GM12864 (cell line): ENCODE results near the gene FCGR3A.
"Not testable (repeated sequence)": the region's sequence is repeated elsewhere in the genome, so short reads cannot be mapped to it uniquely, and the experiment has no call there.

ENCODE experiments used
- DNase-seq: peaks from one replicate; pipeline ENCODE4 v3.0.0-alpha.2; 2011; ENCODE audit warnings: low read depth
- H3K4me3 ChIP-seq: 2 replicates; pipeline ENCODE4 v1.5.1; 2011; ENCODE audit warnings: mild to moderate bottlenecking, low read depth, low read length, control low read depth
- TF ChIP-seq, protein P1 (sequence below): IDR thresholded peaks from 2 replicates; pipeline ENCODE4 v1.5.1; 2011; ENCODE audit warnings: low read depth, mild to moderate bottlenecking, moderate library complexity, low read length, control low read depth, inconsistent platforms; ENCODE audit errors: missing control alignments

The FCGR3A gene

DNA sequence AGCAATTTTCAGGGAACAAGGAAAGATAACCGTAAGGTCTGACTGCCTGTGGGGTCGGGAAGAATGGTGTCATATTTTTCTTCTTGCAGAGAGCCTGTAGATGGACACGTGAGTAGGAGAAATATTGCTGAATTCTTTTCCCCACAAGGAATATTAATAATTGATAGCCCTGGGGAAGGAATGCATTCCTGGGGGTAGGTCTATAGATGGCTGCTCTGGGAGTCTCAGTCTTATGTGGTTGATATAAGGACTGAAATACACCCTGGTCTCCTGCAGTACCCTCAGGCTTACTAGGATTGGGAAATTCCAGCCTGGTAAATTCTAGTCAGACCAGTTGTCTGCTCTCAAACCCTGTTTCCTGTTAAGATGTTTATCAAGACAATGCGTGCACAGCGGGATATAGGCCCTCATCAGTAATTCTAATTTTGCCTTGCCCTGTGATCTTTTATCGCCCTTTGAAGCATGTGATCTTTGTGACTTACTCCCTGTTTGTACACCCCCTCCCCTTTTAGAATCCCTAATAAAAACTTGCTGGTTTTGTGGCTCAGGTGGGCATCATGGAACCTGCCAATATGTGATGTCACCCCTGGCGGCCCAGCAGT lies 12.4 kb downstream of the FCGR3A start:
- not testable (repeated sequence) for H3K4me3 ChIP-seq, DNase-seq

DNA sequence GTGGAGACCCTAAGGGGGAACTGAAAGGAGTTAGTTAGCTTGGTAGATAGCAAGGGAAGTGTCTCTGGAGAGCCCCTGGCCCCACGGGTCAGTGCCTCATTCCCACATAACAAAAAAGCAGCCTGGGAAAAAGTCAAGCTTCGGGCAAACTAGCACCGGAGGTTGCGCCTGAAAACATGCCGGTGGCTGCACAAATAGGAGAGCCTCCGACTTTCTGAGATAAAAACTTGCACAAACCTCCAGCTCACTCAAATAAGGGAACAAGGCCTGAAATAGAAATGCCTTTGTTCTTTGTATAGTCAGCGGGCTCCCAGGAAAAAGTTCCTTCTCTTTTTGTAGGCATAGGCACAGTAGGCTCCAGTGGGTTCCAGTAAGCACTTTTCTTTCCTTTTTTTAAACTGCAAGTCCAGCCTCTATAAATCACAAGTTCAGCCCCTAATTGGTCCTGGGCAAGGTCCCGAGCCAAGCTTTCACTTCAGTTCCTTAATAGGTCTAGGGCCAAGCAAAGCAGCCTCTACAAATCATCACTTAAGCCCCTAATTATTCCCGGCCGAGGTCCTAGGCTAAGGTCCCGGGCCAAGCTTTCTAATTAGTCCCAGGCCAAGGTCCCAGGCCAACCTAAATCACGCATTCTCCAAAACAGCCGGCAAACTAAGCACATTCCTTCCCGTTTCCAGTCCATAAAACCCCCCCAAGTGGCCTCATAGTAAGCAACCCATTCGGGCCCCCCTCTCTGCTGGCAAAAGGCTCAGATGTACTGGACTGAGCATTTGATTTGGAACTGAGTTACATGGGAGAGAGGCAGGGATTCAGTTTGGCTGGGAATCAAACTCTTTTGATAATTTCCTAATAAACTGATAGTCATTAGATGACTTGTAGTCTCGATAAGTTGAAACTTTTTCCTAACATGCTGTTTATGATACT lies 16.7 kb downstream of the FCGR3A start:
- not testable (repeated sequence) for DNase-seq, H3K4me3 ChIP-seq

DNA sequence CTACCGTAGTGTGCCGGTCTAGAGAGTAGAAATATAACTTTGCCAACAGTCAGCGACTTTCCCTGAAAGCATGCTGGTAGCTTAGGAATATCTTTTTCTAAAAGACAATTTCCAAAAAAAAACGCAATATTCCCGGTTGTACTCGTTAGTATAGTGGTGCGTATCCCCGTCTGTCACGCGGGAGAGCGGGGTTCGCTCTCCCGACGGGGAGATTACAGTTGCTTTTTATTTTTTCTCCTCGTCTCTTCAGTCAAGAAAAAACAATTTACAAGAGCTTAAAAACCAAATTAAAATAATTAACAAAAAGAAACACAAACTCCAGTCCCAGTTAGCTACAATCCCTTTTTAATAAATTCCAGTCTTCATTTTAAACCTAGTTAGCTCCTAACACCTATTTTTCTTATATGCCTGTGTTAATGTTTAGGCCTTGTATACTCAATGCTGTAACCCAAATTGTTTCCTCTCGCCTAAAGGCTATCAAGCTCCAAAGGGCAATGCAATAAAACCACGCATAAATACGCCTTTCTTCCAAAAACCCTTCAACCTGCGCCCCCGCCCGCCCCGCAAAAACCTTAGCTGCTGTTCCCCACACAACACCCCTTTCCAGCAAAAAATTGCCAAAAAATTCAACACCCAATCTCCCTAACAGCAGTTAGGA lies 17.5 kb downstream of the FCGR3A start:
- no peak for DNase-seq
- no peak overlapping the region for H3K4me3 ChIP-seq
- TF ChIP-seq, protein P1, sequence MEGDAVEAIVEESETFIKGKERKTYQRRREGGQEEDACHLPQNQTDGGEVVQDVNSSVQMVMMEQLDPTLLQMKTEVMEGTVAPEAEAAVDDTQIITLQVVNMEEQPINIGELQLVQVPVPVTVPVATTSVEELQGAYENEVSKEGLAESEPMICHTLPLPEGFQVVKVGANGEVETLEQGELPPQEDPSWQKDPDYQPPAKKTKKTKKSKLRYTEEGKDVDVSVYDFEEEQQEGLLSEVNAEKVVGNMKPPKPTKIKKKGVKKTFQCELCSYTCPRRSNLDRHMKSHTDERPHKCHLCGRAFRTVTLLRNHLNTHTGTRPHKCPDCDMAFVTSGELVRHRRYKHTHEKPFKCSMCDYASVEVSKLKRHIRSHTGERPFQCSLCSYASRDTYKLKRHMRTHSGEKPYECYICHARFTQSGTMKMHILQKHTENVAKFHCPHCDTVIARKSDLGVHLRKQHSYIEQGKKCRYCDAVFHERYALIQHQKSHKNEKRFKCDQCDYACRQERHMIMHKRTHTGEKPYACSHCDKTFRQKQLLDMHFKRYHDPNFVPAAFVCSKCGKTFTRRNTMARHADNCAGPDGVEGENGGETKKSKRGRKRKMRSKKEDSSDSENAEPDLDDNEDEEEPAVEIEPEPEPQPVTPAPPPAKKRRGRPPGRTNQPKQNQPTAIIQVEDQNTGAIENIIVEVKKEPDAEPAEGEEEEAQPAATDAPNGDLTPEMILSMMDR, result no peak

DNA sequence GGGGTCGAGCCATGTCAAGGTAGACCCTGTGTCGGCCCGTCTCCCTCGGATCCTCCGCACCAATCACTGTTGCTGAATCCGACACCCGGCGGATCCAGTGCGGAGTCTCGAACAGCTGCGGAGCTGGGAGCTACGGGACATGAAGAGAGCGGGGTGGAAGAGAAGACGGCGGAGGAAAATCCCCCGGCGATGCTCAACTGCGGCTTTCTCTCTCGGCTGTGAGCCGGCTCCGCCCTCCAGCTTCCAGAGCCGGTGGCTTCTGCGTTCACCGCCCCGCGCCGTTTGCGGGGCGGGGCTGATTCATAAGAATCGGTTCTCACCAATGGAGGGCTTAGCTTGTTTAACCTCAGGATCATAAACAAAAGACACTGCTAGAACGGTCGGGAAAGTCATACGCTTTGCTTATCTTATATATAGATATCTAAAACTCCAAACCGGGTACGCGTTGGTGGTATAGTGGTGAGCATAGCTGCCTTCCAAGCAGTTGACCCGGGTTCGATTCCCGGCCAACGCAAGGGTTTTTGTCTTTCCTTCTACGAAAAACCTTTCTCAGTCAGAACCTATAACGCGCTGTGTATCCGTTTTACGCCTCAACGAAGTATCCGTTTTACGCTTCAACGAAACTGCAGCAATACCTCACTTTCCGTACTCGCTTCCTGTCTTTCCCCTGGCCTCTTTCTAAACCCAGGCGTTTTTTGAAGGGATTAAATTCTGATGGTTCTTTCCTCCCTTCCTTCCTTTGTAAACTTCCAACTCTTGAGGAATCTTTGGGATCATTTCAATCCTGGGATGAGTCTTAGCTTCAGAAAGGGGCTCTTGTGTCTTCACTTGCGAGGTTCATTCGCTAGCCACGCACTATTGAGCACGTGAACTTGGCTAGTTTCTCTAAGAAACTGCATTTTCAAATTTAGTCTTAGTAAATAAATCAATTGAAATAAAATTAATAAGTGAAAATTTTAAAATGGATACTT lies 18.7 kb downstream of the FCGR3A start:
- H3K4me3 ChIP-seq, result peak overlapping the region; percentile 57
- DNase-seq, result peak; percentile 91

DNA sequence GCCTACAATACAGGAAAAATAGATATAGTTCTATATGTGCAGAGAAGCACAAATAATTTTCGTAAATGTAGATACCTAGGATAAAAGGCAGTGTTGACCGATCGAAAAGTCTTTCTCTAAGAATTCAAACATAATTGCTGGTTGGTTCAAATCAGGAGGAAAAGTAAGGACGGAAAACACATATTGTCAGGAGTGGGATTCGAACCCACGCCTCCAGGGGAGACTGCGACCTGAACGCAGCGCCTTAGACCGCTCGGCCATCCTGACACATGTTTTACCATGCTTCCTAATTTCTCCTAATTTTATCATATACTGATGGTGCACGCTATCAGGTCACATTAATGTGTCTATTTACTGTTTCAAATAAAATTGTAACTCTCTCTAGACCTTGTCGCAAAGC lies 19.5 kb downstream of the FCGR3A start:
- peak; percentile 43 for DNase-seq

DNA sequence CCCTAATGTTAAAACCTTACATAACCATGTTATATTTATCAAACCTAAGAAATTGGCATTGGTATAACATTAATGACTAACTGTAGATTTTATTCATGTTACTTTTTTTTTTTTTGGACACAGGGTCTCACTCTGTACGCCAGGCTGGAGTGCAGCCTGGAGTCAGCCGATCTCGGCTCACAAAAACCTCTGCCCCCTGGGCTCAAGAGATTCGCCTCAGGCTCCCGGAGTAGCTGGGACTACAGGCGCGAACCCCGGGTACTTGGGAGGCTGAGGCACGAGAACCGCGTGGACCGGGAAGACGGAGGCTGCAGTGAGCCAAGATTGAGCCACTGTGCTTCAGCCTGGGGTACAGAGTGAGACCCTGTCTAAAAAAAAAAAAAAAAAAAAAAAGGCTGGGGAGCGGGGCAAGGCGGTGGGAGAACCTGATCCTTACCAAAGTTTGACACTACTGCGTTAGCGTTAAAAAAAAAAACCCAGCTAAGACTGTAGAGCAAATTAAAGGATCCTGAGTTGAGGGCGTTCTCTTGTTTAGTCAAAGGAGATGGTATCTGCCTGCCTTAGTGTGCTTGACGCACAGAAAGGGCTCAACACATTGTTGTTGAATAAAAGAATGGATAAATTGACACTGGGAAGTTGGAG lies 20.0 kb downstream of the FCGR3A start:
- not testable (repeated sequence) for DNase-seq, H3K4me3 ChIP-seq

More for the DNA sequence above, 19.5 kb downstream of the FCGR3A start:
- peak overlapping the region; percentile 57 for H3K4me3 ChIP-seq

DNA sequence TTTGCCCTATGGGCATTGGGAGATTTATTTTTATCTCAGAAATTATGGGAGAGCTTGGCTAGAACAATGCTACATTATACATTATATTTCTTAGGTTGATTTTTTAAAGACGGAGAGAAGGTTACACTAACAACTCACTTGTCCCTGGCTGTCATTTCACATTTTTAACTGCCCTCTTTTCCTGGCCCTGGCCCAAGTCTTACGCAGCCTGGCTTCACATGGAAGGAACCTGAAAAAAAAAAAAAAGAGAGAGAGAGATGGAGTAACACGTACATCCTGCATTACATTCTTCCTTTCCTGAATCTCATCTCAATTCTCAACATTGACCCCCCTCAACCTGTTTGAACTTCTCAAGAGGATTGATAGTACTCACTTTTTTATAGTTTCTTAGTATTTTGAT lies 21.1 kb downstream of the FCGR3A start:
- not testable (repeated sequence) for H3K4me3 ChIP-seq, DNase-seq

DNA sequence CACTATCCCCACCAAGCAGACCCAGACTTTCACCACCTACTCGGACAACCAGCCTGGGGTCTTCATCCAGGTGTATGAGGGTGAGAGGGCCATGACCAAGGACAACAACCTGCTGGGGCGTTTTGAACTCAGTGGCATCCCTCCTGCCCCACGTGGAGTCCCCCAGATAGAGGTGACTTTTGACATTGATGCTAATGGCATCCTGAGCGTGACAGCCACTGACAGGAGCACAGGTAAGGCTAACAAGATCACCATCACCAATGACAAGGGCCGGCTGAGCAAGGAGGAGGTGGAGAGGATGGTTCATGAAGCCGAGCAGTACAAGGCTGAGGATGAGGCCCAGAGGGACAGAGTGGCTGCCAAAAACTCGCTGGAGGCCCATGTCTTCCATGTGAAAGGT lies 23.7 kb downstream of the FCGR3A start:
- H3K4me3 ChIP-seq, DNase-seq: not testable (repeated sequence)

DNA sequence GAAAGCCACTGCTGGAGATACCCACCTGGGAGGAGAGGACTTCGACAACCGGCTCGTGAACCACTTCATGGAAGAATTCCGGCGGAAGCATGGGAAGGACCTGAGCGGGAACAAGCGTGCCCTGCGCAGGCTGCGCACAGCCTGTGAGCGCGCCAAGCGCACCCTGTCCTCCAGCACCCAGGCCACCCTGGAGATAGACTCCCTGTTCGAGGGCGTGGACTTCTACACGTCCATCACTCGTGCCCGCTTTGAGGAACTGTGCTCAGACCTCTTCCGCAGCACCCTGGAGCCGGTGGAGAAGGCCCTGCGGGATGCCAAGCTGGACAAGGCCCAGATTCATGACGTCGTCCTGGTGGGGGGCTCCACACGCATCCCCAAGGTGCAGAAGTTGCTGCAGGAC lies 24.3 kb downstream of the FCGR3A start:
- H3K4me3 ChIP-seq, result peak overlapping the region; percentile 51; the same call in 1 of the 2 replicates
- not testable (repeated sequence) for DNase-seq

DNA sequence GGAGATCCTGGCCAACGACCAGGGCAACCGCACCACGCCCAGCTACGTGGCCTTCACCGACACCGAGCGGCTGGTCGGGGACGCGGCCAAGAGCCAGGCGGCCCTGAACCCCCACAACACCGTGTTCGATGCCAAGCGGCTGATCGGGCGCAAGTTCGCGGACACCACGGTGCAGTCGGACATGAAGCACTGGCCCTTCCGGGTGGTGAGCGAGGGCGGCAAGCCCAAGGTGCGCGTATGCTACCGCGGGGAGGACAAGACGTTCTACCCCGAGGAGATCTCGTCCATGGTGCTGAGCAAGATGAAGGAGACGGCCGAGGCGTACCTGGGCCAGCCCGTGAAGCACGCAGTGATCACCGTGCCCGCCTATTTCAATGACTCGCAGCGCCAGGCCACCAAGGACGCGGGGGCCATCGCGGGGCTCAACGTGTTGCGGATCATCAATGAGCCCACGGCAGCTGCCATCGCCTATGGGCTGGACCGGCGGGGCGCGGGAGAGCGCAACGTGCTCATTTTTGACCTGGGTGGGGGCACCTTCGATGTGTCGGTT lies 24.8 kb downstream of the FCGR3A start:
- peak overlapping the region; percentile 51 for H3K4me3 ChIP-seq
- DNase-seq, result not testable (repeated sequence)

DNA sequence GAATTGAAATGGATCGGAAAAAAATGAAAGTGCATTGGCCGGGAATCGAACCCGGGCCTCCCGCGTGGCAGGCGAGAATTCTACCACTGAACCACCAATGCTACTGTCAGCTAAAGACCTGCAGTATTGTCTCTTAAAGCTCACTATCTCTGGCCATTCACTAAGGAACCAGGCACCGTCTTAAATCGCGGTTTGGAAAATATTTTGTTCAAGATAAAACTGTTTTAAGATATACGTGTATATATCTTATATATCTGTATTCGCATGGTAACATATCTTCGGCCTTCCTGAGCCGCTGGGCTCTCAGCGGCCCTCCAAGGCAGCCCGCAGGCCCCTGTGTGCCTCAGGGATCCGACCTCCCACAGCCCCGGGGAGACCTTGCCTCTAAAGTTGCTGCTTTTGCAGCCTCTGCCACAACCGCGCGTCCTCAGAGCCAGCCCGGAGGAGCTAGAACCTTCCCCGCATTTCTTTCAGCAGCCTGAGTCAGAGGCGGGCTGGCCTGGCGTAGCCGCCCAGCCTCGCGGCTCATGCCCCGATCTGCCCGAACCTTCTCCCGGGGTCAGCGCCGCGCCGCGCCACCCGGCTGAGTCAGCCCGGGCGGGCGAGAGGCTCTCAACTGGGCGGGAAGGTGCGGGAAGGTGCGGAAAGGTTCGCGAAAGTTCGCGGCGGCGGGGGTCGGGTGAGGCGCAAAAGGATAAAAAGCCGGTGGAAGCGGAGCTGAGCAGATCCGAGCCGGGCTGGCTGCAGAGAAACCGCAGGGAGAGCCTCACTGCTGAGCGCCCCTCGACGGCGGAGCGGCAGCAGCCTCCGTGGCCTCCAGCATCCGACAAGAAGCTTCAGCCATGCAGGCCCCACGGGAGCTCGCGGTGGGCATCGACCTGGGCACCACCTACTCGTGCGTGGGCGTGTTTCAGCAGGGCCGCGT lies 25.5 kb downstream of the FCGR3A start, which contains the start of gene HSPA6:
TSS of gene HSPA6 (plus strand) at position 724 of the 925 bp plus-strand sequence. CDS start at position 843, 119 bp downstream.
- DNase-seq, result peak; percentile 43
- H3K4me3 ChIP-seq, result peak within 1 kb of the TSS; percentile 83

DNA sequence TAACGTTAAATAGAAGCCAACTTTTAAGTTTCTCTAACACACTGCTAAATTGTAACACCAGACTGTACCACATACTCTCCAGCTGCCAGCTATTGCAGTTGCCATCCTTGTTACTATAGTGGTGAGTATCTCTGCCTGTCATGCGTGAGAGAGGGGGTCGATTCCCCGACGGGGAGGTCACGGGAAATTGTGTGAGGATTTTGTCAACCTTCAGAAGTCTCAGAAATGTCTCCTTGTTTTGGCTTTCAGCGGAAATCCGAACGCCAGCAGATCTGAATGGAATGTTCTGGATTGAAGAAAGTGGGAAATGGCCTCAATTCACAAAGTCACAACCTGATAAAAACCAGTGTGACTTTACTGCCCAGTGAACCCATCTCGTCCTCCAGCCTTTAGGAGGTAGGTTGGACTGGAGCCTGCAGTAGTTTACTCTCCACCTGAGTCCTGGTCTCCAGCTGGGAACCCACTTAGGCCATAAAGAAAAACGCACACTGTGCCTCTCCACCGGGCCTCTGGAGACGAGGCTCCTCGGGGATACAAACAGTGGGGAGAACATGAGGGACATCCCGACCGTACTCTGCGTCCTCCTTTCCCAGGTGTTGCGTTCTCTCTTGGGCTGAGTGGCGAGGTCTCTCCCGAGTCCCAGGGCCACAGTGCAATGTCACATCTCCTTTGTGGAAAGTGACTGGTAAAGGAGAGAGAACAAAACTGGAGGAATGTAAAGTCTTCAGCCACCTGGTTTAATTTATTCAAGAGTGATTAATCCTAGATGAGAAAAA lies 26.4 kb downstream of the FCGR3A start:
- not testable (repeated sequence) for H3K4me3 ChIP-seq, DNase-seq

DNA sequence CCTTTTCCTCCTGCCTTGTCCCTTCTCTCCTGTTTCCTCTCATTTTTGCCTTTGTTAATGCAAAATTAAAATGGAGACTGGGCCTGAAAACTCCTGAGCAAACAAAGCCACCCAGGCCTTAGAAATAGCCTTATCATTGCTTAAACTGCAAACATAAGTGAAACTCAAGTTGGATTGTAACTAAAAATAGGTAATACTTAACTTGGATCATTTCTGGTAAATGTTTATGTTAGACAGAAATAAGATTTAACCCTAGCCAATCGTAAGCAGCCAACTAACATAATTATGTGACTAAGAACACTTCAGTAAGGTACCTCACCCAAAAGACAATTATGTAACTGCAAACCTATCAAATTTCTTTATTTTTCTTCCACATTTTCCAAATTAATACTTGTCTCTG lies 35.7 kb downstream of the FCGR3A start:
- not testable (repeated sequence) for DNase-seq, H3K4me3 ChIP-seq

DNA sequence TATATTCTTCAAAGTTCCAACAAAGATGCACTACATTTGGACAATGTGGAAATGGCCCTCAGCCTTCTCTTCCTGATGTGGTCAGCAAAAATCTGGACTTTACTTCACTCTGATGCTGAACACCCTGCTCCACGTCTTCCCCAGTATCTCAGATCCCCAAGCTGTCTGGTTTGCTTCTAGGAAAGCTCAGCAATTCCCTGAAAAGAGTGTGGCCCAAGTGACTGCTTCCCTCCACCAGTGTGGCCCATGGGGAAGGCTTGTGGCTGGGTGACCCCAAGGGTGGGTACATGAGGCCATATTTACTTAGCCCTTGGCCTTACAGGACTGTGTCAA lies 36.2 kb downstream of the FCGR3A start:
- not testable (repeated sequence) for H3K4me3 ChIP-seq, DNase-seq
